GM23338 (cell line): ENCODE measurements around the gene ZPR1. TPM values are rescaled to one million over a fixed set of nuclear protein-coding genes. Genes with fewer than 3 reads are reported as not detected.
A peak's percentile ranks its signal among the peaks of the same experiment; 100 is the strongest.

ENCODE experiments used
- ATAC-seq: fragments of 200-7000 bp; cut with Tn5 transposase; 3 replicates; pipeline ENCODE4 v1.9.1; 2020
- DNase-seq: peaks from one replicate; pipeline ENCODE4 v3.0.0-alpha.2; 2015; ENCODE audit warnings: low spot score
- H2AFZ ChIP-seq: fragments of 200-600 bp; sonication (generic); 2 replicates; pipeline ENCODE4 v1.8.0; 2016; ENCODE audit warnings: antibody characterized with exemption, mild to moderate bottlenecking, moderate library complexity
- H3F3A ChIP-seq: fragments of 200-600 bp; sonication (generic); replicated peaks from 2 replicates; pipeline ENCODE4 v1.8.0; 2017; ENCODE audit warnings: antibody characterized with exemption, mixed run types, low read depth
- H3K27ac ChIP-seq: fragments of 200-600 bp; sonication (generic); 2 replicates; pipeline ENCODE4 v1.6.1; 2016; ENCODE audit warnings: low read depth
- H3K27me3 ChIP-seq: fragments of 200-600 bp; sonication (generic); 2 replicates; pipeline ENCODE4 v1.8.0; 2016; ENCODE audit warnings: mild to moderate bottlenecking, mixed run types, moderate library complexity; ENCODE audit not compliant: insufficient read depth
- H3K36me3 ChIP-seq: fragments of 200-600 bp; sonication (generic); 2 replicates; pipeline ENCODE4 v1.8.0; 2016; ENCODE audit warnings: mild to moderate bottlenecking; ENCODE audit not compliant: insufficient read depth
- H3K4me1 ChIP-seq: fragments of 200-600 bp; sonication (generic); 2 replicates; pipeline ENCODE4 v1.8.0; 2016; ENCODE audit warnings: mild to moderate bottlenecking, moderate library complexity; ENCODE audit not compliant: insufficient read depth
- H3K4me2 ChIP-seq: fragments of 200-600 bp; sonication (generic); 2 replicates; pipeline ENCODE4 v1.7.1; 2017; ENCODE audit warnings: mixed run types
- H3K4me3 ChIP-seq: fragments of 200-600 bp; sonication (generic); 2 replicates; pipeline ENCODE4 v1.6.1; 2016; ENCODE audit warnings: mixed run types
- H3K79me2 ChIP-seq: fragments of 200-600 bp; sonication (generic); replicated peaks from 2 replicates; pipeline ENCODE4 v1.8.0; 2017; ENCODE audit warnings: mild to moderate bottlenecking; ENCODE audit not compliant: insufficient read depth
- H3K9me2 ChIP-seq: fragments of 200-600 bp; sonication (generic); 2 replicates; pipeline ENCODE4 v1.8.0; 2017; ENCODE audit not compliant: insufficient read depth
- H4K20me1 ChIP-seq: fragments of 200-600 bp; sonication (generic); replicated peaks from 2 replicates; pipeline ENCODE4 v1.8.0; 2017; ENCODE audit warnings: mild to moderate bottlenecking; ENCODE audit not compliant: insufficient read depth
- H3K27ac Mint-ChIP-seq: 2 replicates; pipeline ENCODE4 v1.8.0; 2020; ENCODE audit warnings: inconsistent platforms, mild to moderate bottlenecking, moderate library complexity, mixed read lengths
- H3K27me3 Mint-ChIP-seq: 3 replicates; pipeline ENCODE4 v1.8.0; 2022; ENCODE audit warnings: low read depth, mild to moderate bottlenecking, moderate library complexity, mixed read lengths, inconsistent platforms; ENCODE audit not compliant: insufficient read depth, poor library complexity
- H3K36me3 Mint-ChIP-seq: 3 replicates; pipeline ENCODE4 v1.8.0; 2021; ENCODE audit warnings: low read depth, mild to moderate bottlenecking, inconsistent platforms, moderate library complexity, mixed read lengths
- H3K4me1 Mint-ChIP-seq: 3 replicates; pipeline ENCODE4 v1.8.0; 2020; ENCODE audit warnings: mild to moderate bottlenecking, inconsistent platforms, mixed read lengths
- H3K4me3 Mint-ChIP-seq: 3 replicates; pipeline ENCODE4 v1.8.0; 2021; ENCODE audit warnings: moderate library complexity, mild to moderate bottlenecking, inconsistent platforms, mixed read lengths
- H3K9me3 Mint-ChIP-seq: 3 replicates; pipeline ENCODE4 v1.8.0; 2020; ENCODE audit warnings: moderate library complexity, mild to moderate bottlenecking, inconsistent platforms, mixed read lengths
- CREB1 ChIP-seq: fragments of 250-450 bp; sonication (Bioruptor Pico); IDR thresholded peaks from 2 replicates; pipeline ENCODE4 v1.5.0; 2020; ENCODE audit warnings: low read depth, mild to moderate bottlenecking, moderate library complexity
- CTCF ChIP-seq, 2 experiments: fragments of 200-600 bp in 1 of 2; sonication (generic) in 1 of 2; conservative IDR thresholded peaks; 2 replicates each; pipeline versions ENCODE4 v1.5.1 to v1.6.1; 2016 to 2017; ENCODE audit warnings: antibody characterized with exemption in 2 of 2, low read depth in 2 of 2, mild to moderate bottlenecking in 2 of 2, moderate library complexity in 1 of 2
- EZH2 ChIP-seq: fragments of 200-600 bp; sonication (generic); IDR thresholded peaks from one replicate; pipeline ENCODE4 v1.8.0; 2017; ENCODE audit warnings: antibody characterized with exemption, mild to moderate bottlenecking, low read depth; ENCODE audit not compliant: unreplicated experiment
- EZH2phosphoT487 ChIP-seq: fragments of 200-600 bp; sonication (generic); IDR thresholded peaks from one replicate; pipeline ENCODE4 v1.8.1; 2018; ENCODE audit warnings: antibody characterized with exemption; ENCODE audit not compliant: unreplicated experiment
- JUNB ChIP-seq: IDR thresholded peaks from one replicate; pipeline ENCODE4 v1.6.1; 2016; ENCODE audit warnings: antibody characterized with exemption; ENCODE audit not compliant: unreplicated experiment
- NANOG ChIP-seq: IDR thresholded peaks from 2 replicates; pipeline ENCODE4 v1.6.1; 2016; ENCODE audit warnings: antibody characterized with exemption, borderline replicate concordance
- POLR2AphosphoS5 ChIP-seq: IDR thresholded peaks from 2 replicates; pipeline ENCODE4 v1.6.1; 2016; ENCODE audit warnings: antibody characterized with exemption, low read depth
- REST ChIP-seq: IDR thresholded peaks from one replicate; pipeline ENCODE4 v1.6.1; 2018; ENCODE audit warnings: antibody characterized with exemption; ENCODE audit not compliant: unreplicated experiment
- STAT1 ChIP-seq: IDR thresholded peaks from one replicate; pipeline ENCODE4 v1.6.1; 2016; ENCODE audit warnings: antibody characterized with exemption; ENCODE audit not compliant: unreplicated experiment
- ZNF114 ChIP-seq: fragments of 250-450 bp; sonication (Bioruptor Pico); IDR thresholded peaks from 2 replicates; pipeline ENCODE4 v1.5.0; 2020; ENCODE audit warnings: mild to moderate bottlenecking, moderate library complexity
- ZNF331 ChIP-seq: fragments of 250-450 bp; sonication (Bioruptor Pico); IDR thresholded peaks from 2 replicates; pipeline ENCODE4 v1.5.0; 2020; ENCODE audit warnings: low read depth, mild to moderate bottlenecking, moderate library complexity
- polyA plus RNA-seq: library from polyadenylated mRNA; unstranded; fragments of >200 nt; fragmentation: Nextera tagmentation; extraction: Ambion mirVana; gene quantifications from 2 replicates; pipeline ENCODE4 v1.2.1, GENCODE V29; 2016
- total RNA-seq: library from RNA; depleted of rRNA; stranded (reverse); fragments of >200 nt; shearing (Covaris generic); gene quantifications from 2 replicates; pipeline ENCODE4 v1.2.3, GENCODE V29; 2014
- TF ChIP-seq, protein P1 (sequence below): fragments of 250-450 bp; sonication (Bioruptor Pico); IDR thresholded peaks from 2 replicates; pipeline ENCODE4 v1.5.0; 2020; ENCODE audit warnings: mild to moderate bottlenecking, moderate library complexity
- TF ChIP-seq, protein P2 (sequence below): IDR thresholded peaks from 2 replicates; pipeline ENCODE4 v1.6.1; 2016; ENCODE audit warnings: antibody characterized with exemption

The ZPR1 gene
- total and polyA plus RNA-seq, 2 experiments from 2014 or later: 55.4 to 96.7 TPM

GRCh38 chr11:116772443-116773202 lies 15.2 kb downstream of the ZPR1 start, which contains the start of gene BUD13:
BUD13 (minus strand) TSS chr11:116772987; CDS start chr11:116772964, 23 bp downstream.
- ATAC-seq (peak; percentile 95), DNase-seq (peak; percentile 96)
- H3K36me3 ChIP-seq: peaks cover 6% of the 10 kb centered on the region; the same call in 1 of the 2 replicates
- Mint-ChIP-seq H3K4me1 (peaks cover 20% of the 10 kb centered on the region), H3K9me3 (no peaks in the 10 kb centered on the region), H3K4me3 (peak within 1 kb of the TSS; percentile 94), H3K36me3 (peaks cover 41% of the 10 kb centered on the region), H3K27me3 (peaks cover 4% of the 10 kb centered on the region), H3K27ac (peak within 1 kb of the TSS; percentile 92)
- peaks cover 34% of the 10 kb centered on the region for H3K79me2 ChIP-seq
- no peaks in the 10 kb centered on the region for H3K9me2 ChIP-seq
- peak within 1 kb of the TSS; percentile 91 for H3K27ac ChIP-seq
- peak within 1 kb of the TSS; percentile 76 for H3K4me3 ChIP-seq
- 0 out of 2 replicates have a peak, but pooled peaks cover 5% of the 10 kb centered on the region for H3F3A ChIP-seq
- H3K4me1 ChIP-seq: peaks cover 20% of the 10 kb centered on the region
- H3K4me2 ChIP-seq: peak within 1 kb of the TSS; percentile 87
- TF ChIP-seq EZH2phosphoT487 (no peak), ZNF331 (CRISPR knock-in tag) (no peak), ZNF114 (no peak), NANOG (no peak), STAT1 (no peak), JUNB (no peak), CTCF (conservative IDR thresholded peaks at IDR 0.05; ENCODE audit: low read depth in 2 of 2) (no peak), REST (no peak), EZH2 (no peak), POLR2AphosphoS5 (peak; percentile 78), CREB1 (CRISPR knock-in tag) (peak; percentile 55)
- TF ChIP-seq, protein P1, sequence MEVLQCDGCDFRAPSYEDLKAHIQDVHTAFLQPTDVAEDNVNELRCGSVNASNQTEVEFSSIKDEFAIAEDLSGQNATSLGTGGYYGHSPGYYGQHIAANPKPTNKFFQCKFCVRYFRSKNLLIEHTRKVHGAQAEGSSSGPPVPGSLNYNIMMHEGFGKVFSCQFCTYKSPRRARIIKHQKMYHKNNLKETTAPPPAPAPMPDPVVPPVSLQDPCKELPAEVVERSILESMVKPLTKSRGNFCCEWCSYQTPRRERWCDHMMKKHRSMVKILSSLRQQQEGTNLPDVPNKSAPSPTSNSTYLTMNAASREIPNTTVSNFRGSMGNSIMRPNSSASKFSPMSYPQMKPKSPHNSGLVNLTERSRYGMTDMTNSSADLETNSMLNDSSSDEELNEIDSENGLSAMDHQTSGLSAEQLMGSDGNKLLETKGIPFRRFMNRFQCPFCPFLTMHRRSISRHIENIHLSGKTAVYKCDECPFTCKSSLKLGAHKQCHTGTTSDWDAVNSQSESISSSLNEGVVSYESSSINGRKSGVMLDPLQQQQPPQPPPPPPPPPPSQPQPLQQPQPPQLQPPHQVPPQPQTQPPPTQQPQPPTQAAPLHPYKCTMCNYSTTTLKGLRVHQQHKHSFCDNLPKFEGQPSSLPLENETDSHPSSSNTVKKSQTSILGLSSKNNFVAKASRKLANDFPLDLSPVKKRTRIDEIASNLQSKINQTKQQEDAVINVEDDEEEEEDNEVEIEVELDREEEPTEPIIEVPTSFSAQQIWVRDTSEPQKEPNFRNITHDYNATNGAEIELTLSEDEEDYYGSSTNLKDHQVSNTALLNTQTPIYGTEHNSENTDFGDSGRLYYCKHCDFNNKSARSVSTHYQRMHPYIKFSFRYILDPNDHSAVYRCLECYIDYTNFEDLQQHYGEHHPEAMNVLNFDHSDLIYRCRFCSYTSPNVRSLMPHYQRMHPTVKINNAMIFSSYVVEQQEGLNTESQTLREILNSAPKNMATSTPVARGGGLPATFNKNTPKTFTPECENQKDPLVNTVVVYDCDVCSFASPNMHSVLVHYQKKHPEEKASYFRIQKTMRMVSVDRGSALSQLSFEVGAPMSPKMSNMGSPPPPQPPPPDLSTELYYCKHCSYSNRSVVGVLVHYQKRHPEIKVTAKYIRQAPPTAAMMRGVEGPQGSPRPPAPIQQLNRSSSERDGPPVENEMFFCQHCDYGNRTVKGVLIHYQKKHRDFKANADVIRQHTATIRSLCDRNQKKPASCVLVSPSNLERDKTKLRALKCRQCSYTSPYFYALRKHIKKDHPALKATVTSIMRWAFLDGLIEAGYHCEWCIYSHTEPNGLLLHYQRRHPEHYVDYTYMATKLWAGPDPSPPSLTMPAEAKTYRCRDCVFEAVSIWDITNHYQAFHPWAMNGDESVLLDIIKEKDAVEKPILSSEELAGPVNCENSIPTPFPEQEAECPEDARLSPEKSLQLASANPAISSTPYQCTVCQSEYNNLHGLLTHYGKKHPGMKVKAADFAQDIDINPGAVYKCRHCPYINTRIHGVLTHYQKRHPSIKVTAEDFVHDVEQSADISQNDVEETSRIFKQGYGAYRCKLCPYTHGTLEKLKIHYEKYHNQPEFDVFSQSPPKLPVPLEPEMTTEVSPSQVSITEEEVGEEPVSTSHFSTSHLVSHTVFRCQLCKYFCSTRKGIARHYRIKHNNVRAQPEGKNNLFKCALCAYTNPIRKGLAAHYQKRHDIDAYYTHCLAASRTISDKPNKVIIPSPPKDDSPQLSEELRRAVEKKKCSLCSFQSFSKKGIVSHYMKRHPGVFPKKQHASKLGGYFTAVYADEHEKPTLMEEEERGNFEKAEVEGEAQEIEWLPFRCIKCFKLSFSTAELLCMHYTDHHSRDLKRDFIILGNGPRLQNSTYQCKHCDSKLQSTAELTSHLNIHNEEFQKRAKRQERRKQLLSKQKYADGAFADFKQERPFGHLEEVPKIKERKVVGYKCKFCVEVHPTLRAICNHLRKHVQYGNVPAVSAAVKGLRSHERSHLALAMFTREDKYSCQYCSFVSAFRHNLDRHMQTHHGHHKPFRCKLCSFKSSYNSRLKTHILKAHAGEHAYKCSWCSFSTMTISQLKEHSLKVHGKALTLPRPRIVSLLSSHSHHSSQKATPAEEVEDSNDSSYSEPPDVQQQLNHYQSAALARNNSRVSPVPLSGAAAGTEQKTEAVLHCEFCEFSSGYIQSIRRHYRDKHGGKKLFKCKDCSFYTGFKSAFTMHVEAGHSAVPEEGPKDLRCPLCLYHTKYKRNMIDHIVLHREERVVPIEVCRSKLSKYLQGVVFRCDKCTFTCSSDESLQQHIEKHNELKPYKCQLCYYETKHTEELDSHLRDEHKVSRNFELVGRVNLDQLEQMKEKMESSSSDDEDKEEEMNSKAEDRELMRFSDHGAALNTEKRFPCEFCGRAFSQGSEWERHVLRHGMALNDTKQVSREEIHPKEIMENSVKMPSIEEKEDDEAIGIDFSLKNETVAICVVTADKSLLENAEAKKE: no peak
- TF ChIP-seq, protein P2, sequence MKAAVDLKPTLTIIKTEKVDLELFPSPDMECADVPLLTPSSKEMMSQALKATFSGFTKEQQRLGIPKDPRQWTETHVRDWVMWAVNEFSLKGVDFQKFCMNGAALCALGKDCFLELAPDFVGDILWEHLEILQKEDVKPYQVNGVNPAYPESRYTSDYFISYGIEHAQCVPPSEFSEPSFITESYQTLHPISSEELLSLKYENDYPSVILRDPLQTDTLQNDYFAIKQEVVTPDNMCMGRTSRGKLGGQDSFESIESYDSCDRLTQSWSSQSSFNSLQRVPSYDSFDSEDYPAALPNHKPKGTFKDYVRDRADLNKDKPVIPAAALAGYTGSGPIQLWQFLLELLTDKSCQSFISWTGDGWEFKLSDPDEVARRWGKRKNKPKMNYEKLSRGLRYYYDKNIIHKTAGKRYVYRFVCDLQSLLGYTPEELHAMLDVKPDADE: peak; percentile 76
- peak within 1 kb of the TSS; percentile 92 for H2AFZ ChIP-seq
- no peaks in the 10 kb centered on the region for H3K27me3 ChIP-seq
- H4K20me1 ChIP-seq: no peaks in the 10 kb centered on the region
